ENCODE measurements around the gene SNRPF. TPM values are rescaled to one million over a fixed set of nuclear protein-coding genes. Genes with fewer than 3 reads are reported as not detected.

The SNRPF gene
- total RNA-seq, 4 donors from 2014 or later = 6.1 to 11.8 (median 8.3) TPM

- Histone ChIP-seq H3K27me3 (no peaks in the 10 kb centered on the region), H3K36me3 (peaks cover 0 to 12% of the 10 kb centered on the region in 2 donors), H3K27ac (peak overlapping the region in 2 of 3 donors; percentile 68 to 76), H3K4me1 (peaks cover 14 to 17% of the 10 kb centered on the region in 2 donors), H3K9me3 (no peaks in the 10 kb centered on the region), H3K4me3 (replicated peaks in 1 of 3) (peak overlapping the region; percentile 33 to 80 (median 37))
- 0 to 1% methylated on average over 13 of the region's 13 CpGs for WGBS, 2 donors
- intact Hi-C loops (cut with DNase I) = no loop called here
- TF ChIP-seq POLR2A (IDR thresholded peaks at IDR 0.05) = no peak
- DNase-seq = no peak
Observed at GRCh38 chr12:95859344-95859816, 628 bp downstream of the SNRPF start.

- Histone ChIP-seq H3K27me3 (no peaks in the 10 kb centered on the region), H3K27ac (no peak overlapping the region), H3K36me3 (peaks cover 0 to 12% of the 10 kb centered on the region in 2 donors), H3K4me3 (replicated peaks in 1 of 3) (peak overlapping the region in 1 of 3 donors; percentile 80), H3K9me3 (no peaks in the 10 kb centered on the region), H3K4me1 (peaks cover 14 to 17% of the 10 kb centered on the region in 2 donors)
- 68 to 73% methylated on average over 10 of the region's 10 CpGs for WGBS, 2 donors
- intact Hi-C loops (cut with DNase I) = no loop called here
- TF ChIP-seq POLR2A (IDR thresholded peaks at IDR 0.05) (no peak), CTCF (IDR thresholded peaks at IDR 0.05) (no peak)
- no peak for DNase-seq
Observed at GRCh38 chr12:95859947-95860850, 1.4 kb downstream of the SNRPF start.

- Histone ChIP-seq H3K27me3 (no peaks in the 10 kb centered on the region), H3K4me1 (peaks cover 14 to 17% of the 10 kb centered on the region in 2 donors), H3K36me3 (peaks cover 0 to 17% of the 10 kb centered on the region in 2 donors), H3K27ac (no peak overlapping the region), H3K4me3 (replicated peaks in 1 of 3) (no peak overlapping the region), H3K9me3 (no peaks in the 10 kb centered on the region)
- intact Hi-C loops (cut with DNase I) = no loop called here
- DNase-seq = no peak
- 97 to 98% methylated on average over 3 of the region's 3 CpGs for WGBS, 2 donors
- TF ChIP-seq CTCF (IDR thresholded peaks at IDR 0.05) (no peak), POLR2A (IDR thresholded peaks at IDR 0.05) (no peak)
Observed at GRCh38 chr12:95862038-95862437, 3.3 kb downstream of the SNRPF start.

- no peak for TF ChIP-seq CTCF (IDR thresholded peaks at IDR 0.05)
- TF ChIP-seq POLR2A (IDR thresholded peaks at IDR 0.05) = no peak
- Histone ChIP-seq H3K9me3 (no peaks in the 10 kb centered on the region), H3K27me3 (no peaks in the 10 kb centered on the region), H3K4me1 (peaks cover 10 to 14% of the 10 kb centered on the region in 2 donors), H3K36me3 (peaks cover 0 to 18% of the 10 kb centered on the region in 2 donors), H3K4me3 (replicated peaks in 1 of 3) (no peak overlapping the region), H3K27ac (no peak overlapping the region)
- DNase-seq = no peak
- intact Hi-C loops (cut with DNase I) = no loop called here
Observed at GRCh38 chr12:95863337-95863736, 4.6 kb downstream of the SNRPF start.

GRCh38 chr12:95870897-95871296 lies 12.1 kb downstream of the SNRPF start:
- Histone ChIP-seq H3K27me3 (no peaks in the 10 kb centered on the region), H3K4me3 (replicated peaks in 1 of 3) (no peak overlapping the region), H3K4me1 (no peaks in the 10 kb centered on the region), H3K27ac (no peak overlapping the region), H3K9me3 (no peaks in the 10 kb centered on the region), H3K36me3 (peaks cover 0 to 6% of the 10 kb centered on the region in 2 donors)
- TF ChIP-seq POLR2A (IDR thresholded peaks at IDR 0.05) (no peak), CTCF (IDR thresholded peaks at IDR 0.05) (no peak)
- 94 to 99% methylated on average over 4 of the region's 4 CpGs for WGBS, 2 donors
- intact Hi-C loops (cut with DNase I) = no loop called here
- no peak for DNase-seq
